ENCODE results near the gene THRA.

The THRA gene

GRCh38 chr17:40027614-40028012, 35.2 kb upstream of the THRA start:
- Histone ChIP-seq H3K36me3 (peaks cover 99% of the 10 kb centered on the region), H3K27ac (no peak overlapping the region), H3K4me2 (no peak overlapping the region), H3K27me3 (no peaks in the 10 kb centered on the region), H3K9me3 (no peaks in the 10 kb centered on the region), H4K20me1 (no peaks in the 10 kb centered on the region), H3K4me3 (no peak overlapping the region), H3K9ac (0 out of 2 replicates have a peak overlapping the region, but pooled peaks have one; percentile 29), H3K4me1 (peaks cover 18% of the 10 kb centered on the region)
- TF ChIP-seq Cebpa-rat (IDR thresholded peaks at IDR 0.05): no peak

DNA sequence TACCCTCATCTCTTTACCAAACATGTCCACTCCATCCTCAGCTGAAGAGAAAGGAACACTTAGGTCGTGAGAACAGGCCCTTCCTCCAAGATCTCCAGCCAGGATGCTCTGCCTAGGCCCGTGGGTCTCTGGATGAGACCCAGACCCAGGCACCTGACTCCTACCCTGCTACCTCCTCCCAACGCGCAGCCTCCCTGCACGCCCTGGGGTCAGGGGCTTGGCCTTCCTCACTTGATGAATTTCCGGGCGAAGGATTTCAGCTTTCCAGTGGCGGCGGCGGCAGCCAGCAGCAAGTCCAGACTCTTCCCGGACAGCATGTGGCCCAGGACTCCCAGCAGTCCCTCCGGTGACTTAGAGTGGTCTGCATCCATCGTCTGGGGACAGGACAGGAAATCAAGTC, 34.2 kb upstream of the THRA start:
- Histone ChIP-seq H3K9ac (no peak overlapping the region), H3K27me3 (no peaks in the 10 kb centered on the region), H4K20me1 (no peaks in the 10 kb centered on the region), H3K27ac (no peak overlapping the region), H3K4me2 (no peak overlapping the region), H3K9me3 (no peaks in the 10 kb centered on the region), H3K36me3 (peaks cover 99% of the 10 kb centered on the region), H3K4me3 (no peak overlapping the region), H3K4me1 (peaks cover 18% of the 10 kb centered on the region)
- no peak for TF ChIP-seq Cebpa-rat (IDR thresholded peaks at IDR 0.05)

DNA sequence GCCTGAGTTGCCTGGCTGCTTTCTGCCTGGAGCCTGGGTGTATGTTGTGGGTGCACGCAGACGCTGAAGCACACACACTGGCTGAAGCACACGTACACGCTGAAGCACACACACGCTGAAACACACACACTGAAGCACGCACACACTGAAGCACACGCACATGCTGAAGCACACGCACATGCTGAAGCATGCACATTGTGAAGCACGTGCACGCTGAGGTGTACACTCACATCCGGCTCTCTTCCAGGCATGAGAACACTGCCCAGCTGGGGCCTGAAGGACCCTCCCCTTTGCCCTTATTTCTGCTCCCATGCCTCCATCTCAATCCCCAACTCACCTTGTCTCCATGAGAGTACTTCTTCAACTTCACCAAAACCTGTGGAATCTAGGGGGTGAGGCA, 31.1 kb upstream of the THRA start:
- Histone ChIP-seq H3K9ac (peak overlapping the region; percentile 38; the same call in 1 of the 2 replicates), H4K20me1 (no peaks in the 10 kb centered on the region), H3K36me3 (peaks cover 99% of the 10 kb centered on the region), H3K27ac (peak overlapping the region; percentile 35; the same call in 1 of the 2 replicates), H3K27me3 (no peaks in the 10 kb centered on the region), H3K4me3 (no peak overlapping the region), H3K4me1 (peaks cover 18% of the 10 kb centered on the region), H3K4me2 (peak overlapping the region; percentile 24; the same call in 1 of the 2 replicates), H3K9me3 (no peaks in the 10 kb centered on the region)
- TF ChIP-seq Cebpa-rat (IDR thresholded peaks at IDR 0.05): no peak

GRCh38 chr17:40032322-40033320, 30.1 kb upstream of the THRA start:
- Histone ChIP-seq H4K20me1 (no peaks in the 10 kb centered on the region), H3K4me3 (no peak overlapping the region), H3K4me2 (no peak overlapping the region), H3K4me1 (peaks cover 18% of the 10 kb centered on the region), H3K9ac (0 out of 2 replicates have a peak overlapping the region, but pooled peaks have one; percentile 2), H3K9me3 (no peaks in the 10 kb centered on the region), H3K27ac (no peak overlapping the region), H3K27me3 (no peaks in the 10 kb centered on the region), H3K36me3 (peaks cover 97% of the 10 kb centered on the region)
- no peak for TF ChIP-seq Cebpa-rat (IDR thresholded peaks at IDR 0.05)

GRCh38 chr17:40033339-40033738, 29.4 kb upstream of the THRA start:
- Histone ChIP-seq H3K27ac (no peak overlapping the region), H3K27me3 (no peaks in the 10 kb centered on the region), H3K4me2 (no peak overlapping the region), H3K4me1 (peaks cover 18% of the 10 kb centered on the region), H3K36me3 (peaks cover 94% of the 10 kb centered on the region), H3K4me3 (no peak overlapping the region), H3K9me3 (no peaks in the 10 kb centered on the region), H4K20me1 (no peaks in the 10 kb centered on the region), H3K9ac (no peak overlapping the region)
- no peak for TF ChIP-seq Cebpa-rat (IDR thresholded peaks at IDR 0.05)

DNA sequence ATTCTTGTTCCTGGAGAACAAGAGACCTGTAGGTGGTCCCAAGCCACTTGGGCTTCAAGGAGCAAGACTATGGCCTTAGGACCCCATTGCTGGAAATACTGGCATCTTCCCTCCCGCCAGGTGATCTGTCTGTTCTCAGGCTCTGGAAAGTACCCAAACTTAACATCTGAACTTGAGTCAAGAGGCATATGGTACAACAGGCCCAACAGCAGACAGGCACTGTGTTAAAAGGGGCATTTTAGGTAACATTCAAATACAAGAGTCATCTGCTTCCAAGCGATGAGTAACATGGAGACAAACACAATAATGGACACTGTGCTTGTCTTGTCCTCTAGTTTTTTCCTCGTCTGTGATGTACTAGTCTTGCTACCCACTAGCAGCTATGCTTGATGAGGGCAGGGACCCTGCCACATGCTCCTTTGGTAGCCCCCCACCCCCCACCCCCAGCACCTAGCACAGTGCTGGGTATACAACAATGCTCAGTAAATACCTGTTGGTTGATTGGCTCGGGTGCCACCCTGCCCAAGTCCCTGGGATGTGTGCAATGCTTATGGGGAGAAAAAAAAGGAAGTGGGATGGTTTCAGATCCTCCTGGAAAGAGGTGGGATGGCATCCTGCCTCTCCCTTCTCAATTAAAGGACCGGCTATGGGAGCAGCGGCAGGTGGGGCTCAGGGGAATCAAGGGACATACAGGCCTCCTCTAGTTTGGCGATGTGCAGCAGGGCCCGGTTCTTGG, 28.2 kb upstream of the THRA start:
- Histone ChIP-seq H3K27ac (no peak overlapping the region), H3K4me3 (no peak overlapping the region), H3K36me3 (peaks cover 87% of the 10 kb centered on the region), H3K9me3 (no peaks in the 10 kb centered on the region), H3K4me1 (peaks cover 18% of the 10 kb centered on the region), H4K20me1 (no peaks in the 10 kb centered on the region), H3K4me2 (no peak overlapping the region), H3K27me3 (no peaks in the 10 kb centered on the region), H3K9ac (no peak overlapping the region)
- TF ChIP-seq Cebpa-rat (IDR thresholded peaks at IDR 0.05): no peak

DNA sequence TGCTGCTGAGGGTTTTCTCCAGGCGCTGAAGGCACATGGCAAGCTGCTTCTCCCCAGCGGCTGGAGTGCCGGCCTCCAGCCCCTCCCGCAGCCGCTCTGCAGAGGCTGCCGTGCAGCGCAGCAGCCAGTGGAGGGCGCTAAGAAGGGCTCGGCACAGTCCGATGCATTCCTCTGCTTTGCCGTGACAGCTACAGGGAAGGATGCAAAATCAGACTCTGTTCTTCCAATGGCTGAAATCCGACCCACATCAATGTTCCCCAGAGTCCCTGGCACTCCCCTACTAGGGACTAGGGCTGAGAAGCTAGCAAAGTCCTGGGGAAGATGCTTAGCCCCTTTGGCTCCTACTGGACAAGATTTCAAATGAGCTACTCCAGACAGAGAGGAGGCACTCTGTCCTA, 27.6 kb upstream of the THRA start:
- TF ChIP-seq Cebpa-rat (IDR thresholded peaks at IDR 0.05): no peak
- Histone ChIP-seq H3K36me3 (peaks cover 82% of the 10 kb centered on the region), H3K27me3 (no peaks in the 10 kb centered on the region), H3K4me1 (peaks cover 18% of the 10 kb centered on the region), H4K20me1 (no peaks in the 10 kb centered on the region), H3K9ac (no peak overlapping the region), H3K27ac (no peak overlapping the region), H3K9me3 (no peaks in the 10 kb centered on the region), H3K4me3 (no peak overlapping the region), H3K4me2 (no peak overlapping the region)

DNA sequence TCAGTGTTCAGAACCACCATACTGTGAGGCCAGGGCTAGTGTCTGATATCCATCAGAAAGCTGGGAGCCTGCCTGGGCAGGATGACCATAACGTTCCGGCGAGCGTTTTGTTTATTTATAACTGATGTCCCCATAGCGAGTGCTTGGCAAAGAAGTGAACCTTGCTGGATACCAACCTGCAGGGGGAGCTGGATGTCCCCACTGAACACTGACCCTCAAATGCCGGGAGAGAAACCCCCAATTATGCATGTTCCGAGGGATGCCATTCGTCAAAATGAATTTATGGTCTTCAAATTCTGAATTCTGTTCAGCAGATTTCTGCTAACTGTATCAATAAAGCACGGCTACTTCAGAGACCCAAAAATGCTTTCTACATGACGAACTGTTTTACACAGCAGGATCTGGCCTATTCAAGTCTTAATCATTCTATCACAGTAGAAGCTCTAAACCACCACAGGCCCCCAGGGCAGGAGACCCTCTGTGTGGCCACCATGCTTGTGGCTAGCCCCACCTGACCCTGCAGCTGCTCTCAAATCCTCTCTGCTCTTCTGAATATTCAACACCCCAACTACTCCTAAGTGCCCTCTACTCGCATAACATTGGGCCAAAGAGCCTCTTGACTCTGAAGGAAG, 23.8 kb upstream of the THRA start:
- Histone ChIP-seq H3K4me2 (no peak overlapping the region), H4K20me1 (no peaks in the 10 kb centered on the region), H3K9ac (no peak overlapping the region), H3K4me1 (no peaks in the 10 kb centered on the region), H3K27me3 (no peaks in the 10 kb centered on the region), H3K9me3 (no peaks in the 10 kb centered on the region), H3K36me3 (peaks cover 68% of the 10 kb centered on the region), H3K27ac (no peak overlapping the region), H3K4me3 (no peak overlapping the region)
- no peak for TF ChIP-seq Cebpa-rat (IDR thresholded peaks at IDR 0.05)

DNA sequence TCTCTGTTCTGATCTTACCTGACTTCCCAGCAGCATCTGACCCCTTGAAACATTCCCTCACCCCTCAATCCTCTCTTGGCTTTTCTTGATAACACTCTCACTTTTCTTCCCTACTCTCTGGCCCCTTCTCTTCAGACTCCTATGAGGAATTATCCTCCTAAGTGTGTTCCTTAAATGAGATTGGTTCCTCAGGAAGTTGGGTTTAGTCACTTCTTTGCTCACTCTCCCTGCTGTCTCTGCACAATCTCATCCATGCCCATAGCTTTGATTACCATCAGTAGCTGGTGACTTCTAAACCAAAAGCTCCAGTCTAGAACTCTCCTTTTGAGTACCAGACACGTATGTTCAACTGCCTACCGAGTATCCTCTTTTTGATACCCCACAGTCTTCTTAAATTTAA, 21.6 kb upstream of the THRA start:
- H3K4me1 ChIP-seq: no peaks in the 10 kb centered on the region
- H3K4me2 ChIP-seq: no peak overlapping the region
- H3K36me3 ChIP-seq: peaks cover 63% of the 10 kb centered on the region
- H3K27me3 ChIP-seq: no peaks in the 10 kb centered on the region
- no peak overlapping the region for H3K27ac ChIP-seq
- TF ChIP-seq Cebpa-rat (IDR thresholded peaks at IDR 0.05): no peak
- no peaks in the 10 kb centered on the region for H3K9me3 ChIP-seq
- no peak overlapping the region for H3K9ac ChIP-seq
- H3K4me3 ChIP-seq: no peak overlapping the region
- no peaks in the 10 kb centered on the region for H4K20me1 ChIP-seq

All from BLaER1 (cell line).